ENCODE results near the gene STK4.
A peak's percentile ranks its signal among the peaks of the same experiment; 100 is the strongest.

The STK4 gene

DNA sequence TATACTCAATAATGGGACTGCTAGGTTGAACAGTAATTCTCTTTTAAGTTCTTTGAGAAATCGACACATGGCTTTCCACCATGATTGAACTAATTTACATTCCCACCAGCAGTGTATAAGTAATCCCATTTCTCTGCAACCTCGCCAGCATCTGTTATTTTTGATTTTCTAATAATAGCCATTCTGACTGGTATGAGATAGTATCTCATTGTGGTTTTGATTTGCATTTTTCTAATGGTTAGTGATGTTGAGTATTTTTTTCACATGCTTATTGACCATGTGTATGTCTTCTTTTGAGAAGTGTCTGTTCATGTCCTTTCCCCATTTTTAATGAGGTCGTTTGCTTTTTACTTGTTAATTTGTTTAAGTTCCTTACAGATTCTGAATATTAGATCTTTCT lies 66.5 kb downstream of the STK4 start:
- DNase-seq, result no peak

GRCh38 chr20:45034436-45034835 lies 68.1 kb downstream of the STK4 start:
- DNase-seq, result no peak

- peak; percentile 76 for DNase-seq
Observed at GRCh38 chr20:45036044-45036755, 69.9 kb downstream of the STK4 start.

- peak; percentile 21 for DNase-seq
Observed at GRCh38 chr20:45037050-45037449, 70.7 kb downstream of the STK4 start.

GRCh38 chr20:45037635-45038034 lies 71.3 kb downstream of the STK4 start:
- no peak for DNase-seq

DNA sequence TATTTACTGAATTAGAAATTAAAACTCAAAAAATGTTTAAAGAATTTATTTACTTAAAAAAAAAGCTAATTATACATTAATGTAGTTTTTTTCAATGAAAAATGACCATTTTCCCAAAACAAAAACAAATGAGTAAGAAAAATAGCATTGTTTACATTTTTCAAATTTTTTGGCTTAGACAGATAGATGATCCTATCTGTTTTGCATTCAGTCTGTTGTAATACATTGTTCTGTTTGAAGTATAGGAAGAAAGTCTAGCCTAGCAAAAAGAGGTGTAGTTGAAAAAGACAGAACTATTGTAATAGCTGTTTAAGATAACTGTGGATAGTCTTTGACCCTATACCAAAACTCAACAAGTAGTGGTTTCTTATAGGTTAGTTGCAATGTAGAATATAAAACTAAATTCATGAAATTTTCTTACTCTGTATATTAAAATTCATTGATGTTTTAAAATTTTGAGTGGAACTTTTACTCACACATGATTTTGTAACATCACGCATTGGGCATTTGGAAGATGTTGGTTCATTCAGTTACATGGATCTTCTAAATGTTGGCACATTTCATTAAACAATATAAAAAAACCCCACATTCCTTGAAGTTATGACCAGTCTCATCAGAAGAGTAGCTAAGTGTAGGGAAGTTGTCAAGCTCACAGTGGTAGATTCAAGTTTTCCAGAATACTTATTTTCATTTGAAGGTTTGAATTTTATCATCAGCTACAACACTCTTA lies 72.6 kb downstream of the STK4 start:
- DNase-seq, result no peak

GRCh38 chr20:45039475-45039820 lies 73.1 kb downstream of the STK4 start:
- peak; percentile 13 for DNase-seq

DNA sequence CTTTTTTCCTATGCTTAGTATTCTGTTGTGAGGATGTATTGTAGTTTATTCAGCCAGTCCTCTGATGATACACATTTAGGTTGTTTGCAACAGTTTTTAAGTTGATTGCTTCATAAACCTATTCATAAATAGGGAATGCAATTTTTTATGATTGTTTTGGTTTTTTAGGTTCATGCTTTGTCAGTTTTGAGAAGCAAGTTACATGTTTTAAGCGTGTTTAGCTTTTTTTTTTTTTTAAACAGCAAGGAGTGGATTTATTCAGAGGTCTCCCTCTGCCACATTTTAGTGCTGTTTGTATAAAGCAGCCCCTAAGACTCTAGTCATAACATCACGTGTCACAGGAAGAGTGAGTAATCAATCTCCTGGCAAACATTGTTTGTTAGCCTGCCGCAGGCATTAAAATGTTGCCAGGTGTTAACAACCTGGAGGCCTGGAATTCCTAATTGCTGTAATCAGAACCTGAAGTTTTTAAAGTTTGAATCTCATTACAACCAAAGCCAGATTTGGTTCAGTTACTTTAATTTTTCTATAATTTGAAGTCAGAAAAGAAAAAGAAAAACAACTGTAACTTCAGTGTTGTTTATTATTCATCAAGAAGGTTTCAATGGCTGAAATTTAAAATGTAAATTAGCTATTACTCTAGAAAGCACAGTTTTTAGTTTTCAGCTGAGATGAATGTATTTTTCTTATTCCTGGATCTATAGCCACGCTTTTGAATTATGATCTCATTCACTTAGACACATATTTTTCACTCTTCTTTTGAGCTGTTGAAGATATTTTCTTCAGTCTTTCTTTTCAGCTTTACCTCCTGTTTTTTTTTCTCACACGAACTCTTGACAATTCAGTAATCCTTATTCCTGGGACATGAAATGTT lies 75.4 kb downstream of the STK4 start:
- DNase-seq, result no peak

- no peak for DNase-seq
Observed at GRCh38 chr20:45042978-45043377, 76.7 kb downstream of the STK4 start.

DNA sequence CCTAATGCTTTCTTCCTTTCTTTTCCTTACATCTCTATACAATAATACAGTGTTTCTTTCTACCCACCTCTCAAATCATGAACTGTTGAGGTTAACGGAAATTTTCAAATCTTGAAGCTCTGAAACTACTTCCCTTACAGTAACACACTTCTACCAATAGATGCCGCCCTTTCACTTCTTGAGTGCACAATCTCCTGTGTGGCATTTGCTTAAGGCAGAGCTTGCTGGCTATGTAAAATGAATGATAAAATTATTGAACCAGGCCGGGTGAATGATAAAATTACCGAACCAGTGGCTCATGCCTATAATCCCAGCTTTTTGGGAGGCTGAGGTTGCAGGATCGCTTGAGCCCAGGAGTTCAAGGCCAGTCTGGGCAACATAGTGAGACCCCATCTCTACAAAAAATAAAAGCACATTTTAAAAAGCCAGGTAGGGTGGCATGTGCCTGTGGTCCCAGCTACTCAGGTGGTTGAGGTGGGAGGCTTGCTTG lies 77.8 kb downstream of the STK4 start:
- DNase-seq, result peak; percentile 84

DNA sequence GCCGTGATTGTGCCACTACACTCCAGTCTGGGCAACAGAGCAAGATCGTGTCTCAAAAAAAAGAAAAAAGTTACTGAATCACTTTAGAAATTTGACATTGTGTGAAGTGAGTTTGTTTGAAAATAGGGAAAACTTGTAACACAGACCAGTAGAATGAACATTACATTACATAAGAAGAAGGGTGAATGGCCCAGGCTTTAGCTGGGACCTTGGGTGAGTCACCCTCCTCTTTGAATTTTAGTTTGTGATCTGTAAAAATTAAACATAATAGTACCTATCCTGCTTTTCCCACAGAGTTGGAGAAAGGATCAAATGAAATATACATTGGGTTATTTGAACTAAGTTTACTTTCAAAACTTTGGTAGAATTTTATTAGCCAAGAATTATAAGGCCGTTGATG lies 78.3 kb downstream of the STK4 start:
- no peak for DNase-seq

GRCh38 chr20:45047581-45048119 lies 81.3 kb downstream of the STK4 start:
- DNase-seq, result no peak

- DNase-seq, result no peak
Observed at GRCh38 chr20:45049438-45049837, 83.1 kb downstream of the STK4 start.

DNA sequence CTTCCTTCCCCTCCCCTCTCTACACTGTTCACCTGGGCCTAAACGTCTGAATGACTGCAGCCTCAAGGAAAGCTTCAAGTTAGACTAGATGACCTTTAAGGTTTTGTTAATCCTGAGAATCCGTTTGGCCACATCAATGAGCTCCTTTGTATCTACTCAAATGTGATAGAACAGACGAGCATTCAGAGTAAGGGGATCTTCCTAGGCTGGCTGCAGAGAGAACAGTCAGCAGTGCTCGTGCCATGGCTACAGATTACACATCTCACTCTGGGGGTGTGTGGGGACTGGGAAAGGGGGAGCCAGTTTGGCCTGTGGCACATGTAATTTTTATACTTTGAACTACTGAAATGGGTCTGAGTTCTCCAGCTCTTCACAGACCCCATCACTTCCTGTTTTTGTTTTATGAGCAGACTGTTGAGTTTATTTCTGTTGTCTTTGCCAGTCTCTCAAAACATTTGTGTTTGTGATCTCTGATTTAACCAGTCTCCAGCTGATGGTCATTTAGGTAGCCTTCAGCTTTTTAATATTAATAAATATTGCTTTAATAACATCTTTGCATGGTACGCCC lies 83.7 kb downstream of the STK4 start:
- peak; percentile 39 for DNase-seq

DNA sequence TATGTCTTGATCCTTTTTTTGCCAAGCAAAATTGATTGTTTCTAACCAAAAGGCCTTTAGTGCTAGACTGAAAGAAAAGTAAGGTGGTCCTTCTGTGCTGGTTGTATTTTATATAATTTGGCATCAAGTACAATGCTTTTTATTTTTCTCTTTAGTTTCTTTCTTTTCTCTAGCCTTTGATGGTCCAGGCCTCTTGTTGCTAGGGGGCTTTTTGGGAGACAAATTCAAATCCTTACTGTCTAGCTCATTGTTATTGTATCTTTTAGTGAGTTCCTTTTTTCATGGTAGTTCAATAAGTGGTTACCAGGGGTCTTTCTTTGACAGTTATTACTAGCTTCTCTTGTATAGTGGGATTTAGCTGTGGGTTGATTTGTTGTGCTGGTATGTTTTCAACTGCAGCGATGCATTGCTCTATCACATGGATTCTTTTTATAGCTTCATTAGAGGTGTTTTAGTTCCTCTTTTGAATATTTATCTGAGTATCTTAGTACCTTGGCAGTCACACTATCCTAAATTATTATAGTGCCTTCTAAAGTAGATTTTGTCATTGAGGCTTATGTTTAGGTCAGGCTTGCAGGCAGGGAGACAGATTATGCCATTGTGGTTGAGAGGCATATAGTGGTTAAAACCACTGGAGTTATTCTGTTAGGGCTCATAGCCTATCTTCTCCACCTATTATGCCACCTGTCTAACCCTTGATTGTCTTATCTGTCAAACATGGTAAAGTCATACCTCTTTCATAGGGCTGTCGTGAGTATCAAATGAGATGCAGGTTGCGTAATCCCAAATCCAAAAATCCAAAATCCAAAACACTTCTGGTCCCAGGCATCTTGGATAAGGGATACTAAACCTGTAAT lies 85.1 kb downstream of the STK4 start:
- DNase-seq, result peak; percentile 40

- DNase-seq, result peak; percentile 24
Observed at GRCh38 chr20:45052698-45053429, 86.6 kb downstream of the STK4 start.

DNA sequence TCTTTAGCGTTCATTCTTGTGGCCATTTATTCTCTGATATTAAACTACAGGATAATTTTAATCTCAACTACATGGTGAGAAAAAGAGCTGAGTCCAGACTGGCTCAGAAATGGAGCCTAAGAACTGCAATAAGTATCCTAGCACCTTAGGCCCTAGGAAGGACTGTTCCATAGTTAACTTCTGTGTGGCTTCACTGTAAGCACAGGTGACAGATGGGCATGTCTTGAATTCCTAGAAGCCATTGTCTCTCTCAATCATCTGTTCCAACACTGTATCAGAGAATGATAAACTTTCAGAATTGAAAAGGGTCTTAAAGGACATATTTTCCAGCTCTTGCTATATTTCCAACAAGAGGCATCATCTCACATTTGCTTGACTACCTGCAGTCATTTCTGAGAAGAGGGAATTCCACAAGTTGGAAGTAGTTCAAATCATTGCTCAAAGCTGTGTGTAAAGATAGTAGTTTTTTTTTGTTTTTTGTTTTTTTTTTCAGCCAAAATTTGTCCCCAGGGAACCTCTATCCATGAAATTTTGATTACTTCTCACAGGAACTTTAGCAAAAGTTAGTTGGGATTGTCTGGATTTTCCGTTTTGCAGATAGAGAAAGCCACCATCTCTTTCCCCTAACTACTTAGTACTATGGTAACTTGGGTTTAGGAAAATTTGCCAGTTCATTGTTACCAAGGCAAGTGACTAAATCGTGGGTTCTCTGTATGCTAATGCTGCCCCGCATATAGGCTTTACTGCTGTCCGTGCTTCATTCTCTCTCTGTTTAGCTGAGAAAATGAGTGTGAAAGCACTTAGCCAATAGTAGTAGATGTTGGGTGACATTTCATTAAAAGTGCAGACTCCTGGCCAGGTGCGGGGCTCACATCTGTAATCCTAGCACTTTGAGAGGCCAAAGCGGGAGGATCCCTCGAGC lies 87.4 kb downstream of the STK4 start:
- no peak for DNase-seq

GRCh38 chr20:45055056-45055455 lies 88.7 kb downstream of the STK4 start:
- no peak for DNase-seq

- no peak for DNase-seq
Observed at GRCh38 chr20:45056473-45057173, 90.3 kb downstream of the STK4 start.

All from OCI-M1 (cell line).